OCI-LY3 (cell line): ENCODE data around the gene RRP12.
A peak's percentile ranks its signal among the peaks of the same experiment; 100 is the strongest.

Experiments
- H2AFZ ChIP-seq: fragments of 200-600, 300-600 bp; shearing (Covaris generic); 2 replicates; pipeline ENCODE4 v1.6.0; 2014; ENCODE audit warnings: antibody characterized with exemption, low read depth, low read length
- H3K27ac ChIP-seq: fragments of 200-600, 300-600 bp; sonication (generic); 2 replicates; pipeline ENCODE4 v1.5.1; 2014; ENCODE audit warnings: mild to moderate bottlenecking, low read length, moderate library complexity, mixed read lengths
- H3K27me3 ChIP-seq: fragments of 200-600, 300-600 bp; sonication (generic); 2 replicates; pipeline ENCODE4 v1.6.1; 2014; ENCODE audit warnings: low read depth, low read length, mixed read lengths
- H3K36me3 ChIP-seq: fragments of 200-600, 300-600 bp; sonication (generic); replicated peaks from 2 replicates; pipeline ENCODE3; 2014; ENCODE audit warnings: low read depth, low read length, mixed read lengths
- H3K4me1 ChIP-seq: fragments of 300-600, 200-600 bp; sonication (generic); 2 replicates; pipeline ENCODE4 v1.6.1; 2014; ENCODE audit warnings: low read length, mixed read lengths
- H3K4me2 ChIP-seq: fragments of 200-600, 300-600 bp; sonication (generic); 2 replicates; pipeline ENCODE4 v1.6.1; 2014; ENCODE audit warnings: low read length, mixed read lengths
- H3K4me3 ChIP-seq: fragments of 300-600, 200-600 bp; sonication (generic); 2 replicates; pipeline ENCODE4 v1.5.1; 2014; ENCODE audit warnings: antibody characterized with exemption, mild to moderate bottlenecking, low read length, moderate library complexity
- H3K79me2 ChIP-seq: fragments of 300-600, 200-600 bp; shearing (Covaris generic); 2 replicates; pipeline ENCODE4 v1.6.1; 2014; ENCODE audit warnings: mild to moderate bottlenecking, low read length, mixed read lengths
- H3K9ac ChIP-seq: fragments of 300-600, 200-600 bp; shearing (Covaris generic); 2 replicates; pipeline ENCODE4 v1.6.0; 2014; ENCODE audit warnings: mild to moderate bottlenecking, low read length, moderate library complexity
- H3K9me3 ChIP-seq: fragments of 200-600, 300-600 bp; shearing (Covaris generic); 2 replicates; pipeline ENCODE4 v1.6.1; 2014; ENCODE audit warnings: low read length, mixed read lengths; ENCODE audit not compliant: insufficient read depth
- H4K20me1 ChIP-seq: fragments of 200-600, 300-600 bp; sonication (generic); 2 replicates; pipeline ENCODE4 v1.6.1; 2016; ENCODE audit warnings: low read length, mixed read lengths; ENCODE audit not compliant: insufficient read depth
- EZH2phosphoT487 ChIP-seq: fragments of 200-600 bp; shearing (Covaris generic); IDR thresholded peaks from 2 replicates; pipeline ENCODE4 v1.6.1; 2018; ENCODE audit warnings: antibody characterized with exemption, mixed run types, low read depth
- TF ChIP-seq, protein P1 (sequence below): fragments of 200-600, 300-600 bp; sonication (generic); IDR thresholded peaks from 2 replicates; pipeline ENCODE4 v1.5.1; 2014; ENCODE audit warnings: antibody characterized with exemption, low read length, low read depth

The RRP12 gene

DNA sequence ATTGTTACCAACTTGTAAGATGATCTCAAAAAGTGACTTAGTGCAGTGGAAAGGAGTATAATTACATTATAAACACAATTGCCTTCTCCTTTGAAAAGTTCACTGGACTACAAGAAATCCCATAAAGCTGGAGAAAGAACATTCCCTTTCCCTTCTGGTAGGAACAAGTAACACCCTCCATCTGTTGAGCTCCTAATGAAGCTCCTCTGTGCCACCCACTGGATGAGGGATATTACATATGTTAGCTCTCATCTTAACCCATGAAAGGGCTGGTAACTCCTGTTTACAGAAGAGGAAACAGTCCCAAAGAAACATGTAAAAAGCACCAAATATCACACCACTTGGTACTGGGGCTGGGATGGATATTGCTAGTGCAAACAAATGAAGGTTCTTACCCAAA is 32.9 kb upstream of the RRP12 start:
- Histone ChIP-seq H3K4me1 (no peaks in the 10 kb centered on the region), H3K4me2 (no peak overlapping the region), H3K79me2 (peaks cover 11% of the 10 kb centered on the region), H3K27me3 (no peaks in the 10 kb centered on the region), H4K20me1 (peaks cover 6% of the 10 kb centered on the region; the same call in 1 of the 2 replicates), H3K27ac (no peak overlapping the region), H3K4me3 (no peak overlapping the region), H3K9me3 (no peaks in the 10 kb centered on the region), H3K36me3 (peaks cover 34% of the 10 kb centered on the region), H3K9ac (no peak overlapping the region), H2AFZ (no peak overlapping the region)
- TF ChIP-seq, protein P1, sequence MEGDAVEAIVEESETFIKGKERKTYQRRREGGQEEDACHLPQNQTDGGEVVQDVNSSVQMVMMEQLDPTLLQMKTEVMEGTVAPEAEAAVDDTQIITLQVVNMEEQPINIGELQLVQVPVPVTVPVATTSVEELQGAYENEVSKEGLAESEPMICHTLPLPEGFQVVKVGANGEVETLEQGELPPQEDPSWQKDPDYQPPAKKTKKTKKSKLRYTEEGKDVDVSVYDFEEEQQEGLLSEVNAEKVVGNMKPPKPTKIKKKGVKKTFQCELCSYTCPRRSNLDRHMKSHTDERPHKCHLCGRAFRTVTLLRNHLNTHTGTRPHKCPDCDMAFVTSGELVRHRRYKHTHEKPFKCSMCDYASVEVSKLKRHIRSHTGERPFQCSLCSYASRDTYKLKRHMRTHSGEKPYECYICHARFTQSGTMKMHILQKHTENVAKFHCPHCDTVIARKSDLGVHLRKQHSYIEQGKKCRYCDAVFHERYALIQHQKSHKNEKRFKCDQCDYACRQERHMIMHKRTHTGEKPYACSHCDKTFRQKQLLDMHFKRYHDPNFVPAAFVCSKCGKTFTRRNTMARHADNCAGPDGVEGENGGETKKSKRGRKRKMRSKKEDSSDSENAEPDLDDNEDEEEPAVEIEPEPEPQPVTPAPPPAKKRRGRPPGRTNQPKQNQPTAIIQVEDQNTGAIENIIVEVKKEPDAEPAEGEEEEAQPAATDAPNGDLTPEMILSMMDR: no peak
- TF ChIP-seq EZH2phosphoT487: no peak

GRCh38 chr10:97428572-97428981 is 27.4 kb upstream of the RRP12 start:
- Histone ChIP-seq H3K27ac (peak overlapping the region; percentile 23; the same call in 1 of the 2 replicates), H3K36me3 (peaks cover 50% of the 10 kb centered on the region), H3K27me3 (no peaks in the 10 kb centered on the region), H3K79me2 (peaks cover 42% of the 10 kb centered on the region), H4K20me1 (peaks cover 24% of the 10 kb centered on the region), H3K4me1 (peaks cover 7% of the 10 kb centered on the region), H3K9me3 (no peaks in the 10 kb centered on the region), H3K9ac (peak overlapping the region; percentile 44; the same call in 1 of the 2 replicates), H3K4me2 (peak overlapping the region; percentile 99), H2AFZ (no peak overlapping the region), H3K4me3 (peak overlapping the region; percentile 94)
- TF ChIP-seq, protein P1: no peak
- no peak for TF ChIP-seq EZH2phosphoT487

GRCh38 chr10:97427571-97428179 is 26.5 kb upstream of the RRP12 start:
- peaks cover 24% of the 10 kb centered on the region for H4K20me1 ChIP-seq
- H3K27me3 ChIP-seq: no peaks in the 10 kb centered on the region
- peak overlapping the region; percentile 76 for H3K27ac ChIP-seq

DNA sequence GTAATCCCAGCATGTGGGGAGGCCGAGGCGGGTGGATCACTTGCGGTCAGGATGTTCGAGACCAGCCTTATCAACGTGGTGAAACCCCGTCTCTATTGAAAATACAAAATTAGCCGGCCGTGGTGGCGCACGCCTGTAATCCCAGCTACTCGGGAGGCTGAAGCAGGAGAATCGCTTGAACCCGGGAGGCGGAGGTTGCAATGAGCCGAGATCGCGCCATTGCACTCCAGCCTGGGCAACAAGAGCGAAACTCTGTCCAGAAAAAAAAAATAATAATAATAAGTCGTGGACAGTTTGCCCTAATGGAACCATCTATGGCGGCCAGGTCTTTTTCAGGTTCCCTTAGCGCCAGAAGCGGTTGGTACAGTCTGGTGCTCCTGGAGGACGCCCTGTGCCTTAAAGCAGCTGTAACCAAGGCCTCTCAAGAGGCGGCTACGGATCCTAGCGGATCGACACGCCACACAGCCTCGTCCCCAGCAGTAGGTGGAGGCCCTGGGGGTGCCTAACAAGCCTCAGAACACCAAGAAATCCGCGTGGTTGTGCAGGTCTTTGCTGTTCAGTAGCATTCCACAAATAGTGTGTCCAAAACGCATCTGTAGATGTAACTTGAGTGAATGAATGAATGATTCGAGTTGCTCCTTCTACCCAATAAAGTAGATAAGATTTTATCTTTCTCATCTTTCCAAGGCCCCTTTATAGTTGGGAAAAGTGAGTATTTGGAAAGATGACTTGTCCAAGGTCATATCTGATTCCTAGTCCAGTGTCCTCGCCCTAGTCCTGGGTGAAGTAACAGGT is 25.8 kb upstream of the RRP12 start:
- H3K27me3 ChIP-seq: no peaks in the 10 kb centered on the region
- no peak for TF ChIP-seq EZH2phosphoT487
- TF ChIP-seq, protein P1: no peak
- peaks cover 11% of the 10 kb centered on the region for H3K4me1 ChIP-seq
- H3K9me3 ChIP-seq: no peaks in the 10 kb centered on the region
- H3K36me3 ChIP-seq: peaks cover 44% of the 10 kb centered on the region
- H3K4me2 ChIP-seq: peak overlapping the region; percentile 99
- no peak overlapping the region for H2AFZ ChIP-seq
- peak overlapping the region; percentile 96 for H3K9ac ChIP-seq
- peaks cover 42% of the 10 kb centered on the region for H3K79me2 ChIP-seq
- peak overlapping the region; percentile 76 for H3K27ac ChIP-seq
- peaks cover 24% of the 10 kb centered on the region for H4K20me1 ChIP-seq
- peak overlapping the region; percentile 94 for H3K4me3 ChIP-seq

More at GRCh38 chr10:97427571-97428179, 26.5 kb upstream of the RRP12 start:
- peak overlapping the region; percentile 94 for H3K4me3 ChIP-seq
- peaks cover 11% of the 10 kb centered on the region for H3K4me1 ChIP-seq
- peaks cover 46% of the 10 kb centered on the region for H3K36me3 ChIP-seq
- peak overlapping the region; percentile 96 for H3K9ac ChIP-seq
- H2AFZ ChIP-seq: no peak overlapping the region
- peaks cover 42% of the 10 kb centered on the region for H3K79me2 ChIP-seq
- no peaks in the 10 kb centered on the region for H3K9me3 ChIP-seq
- peak overlapping the region; percentile 99 for H3K4me2 ChIP-seq
- TF ChIP-seq, protein P1: no peak
- TF ChIP-seq EZH2phosphoT487: no peak
